ENCODE data around the gene SURF4. TPM values are rescaled to one million over a fixed set of nuclear protein-coding genes. Genes with fewer than 3 reads are reported as not detected.
"Not testable (repeated sequence)": the region's sequence is repeated elsewhere in the genome, so short reads cannot be mapped to it uniquely, and the experiment has no call there.

SURF4 gene
- total RNA-seq, 2 donors from 2014 or later, result 150 to 169 TPM

DNA sequence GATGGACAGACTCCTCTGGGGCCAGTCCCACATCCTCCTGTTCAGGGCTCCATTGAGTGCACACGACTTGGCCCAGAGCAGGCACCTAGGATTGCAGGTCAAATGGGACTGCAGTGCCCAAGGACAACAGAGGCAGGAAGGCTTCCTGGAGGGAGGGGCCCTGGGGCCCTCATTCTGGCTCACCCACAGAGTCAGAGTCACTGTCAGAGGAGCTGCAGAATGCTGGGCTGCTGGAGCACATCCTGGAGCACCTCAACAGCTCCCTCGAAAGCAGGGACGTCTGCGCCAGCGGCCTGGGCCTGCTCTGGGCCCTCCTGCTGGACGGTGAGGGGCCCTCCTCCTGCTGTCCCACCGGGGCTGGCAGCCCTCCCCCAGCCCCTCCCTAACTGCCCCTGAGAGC is 26.8 kb upstream of the SURF4 start:
- ATAC-seq (no peak), DNase-seq (no peak)
- intact Hi-C loops (cut with DNase I, micrococcal nuclease), result loop anchor here in 1 of 2 donors (5.0 kb wide), 1 partner anchor 85 kb away; no protein-coding TSS in a partner anchor

DNA sequence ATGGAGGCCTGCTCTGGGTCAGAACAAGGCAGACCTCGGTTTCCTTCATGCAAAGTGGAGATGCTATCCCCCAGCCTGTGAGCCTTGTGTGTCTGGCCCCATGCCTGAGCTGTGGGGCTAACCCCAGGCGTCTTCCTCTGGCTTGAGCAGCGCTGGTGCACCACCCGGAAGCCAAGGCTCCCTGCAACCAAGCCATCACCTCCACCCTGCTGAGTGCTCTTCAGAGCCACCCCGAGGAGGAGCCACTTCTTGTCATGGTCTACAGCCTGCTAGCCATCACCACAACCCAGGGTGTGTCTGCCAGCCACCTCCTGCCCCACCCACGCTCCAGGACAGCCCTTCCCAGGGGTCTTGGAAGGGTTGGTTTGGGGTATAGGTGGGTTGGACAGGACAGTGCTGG is 25.7 kb upstream of the SURF4 start:
- intact Hi-C loops (cut with DNase I, micrococcal nuclease), result loop anchor here in 1 of 2 donors (5.0 kb wide), 1 partner anchor 86 kb away; no protein-coding TSS in a partner anchor
- no peak for DNase-seq
- no peak for ATAC-seq

DNA sequence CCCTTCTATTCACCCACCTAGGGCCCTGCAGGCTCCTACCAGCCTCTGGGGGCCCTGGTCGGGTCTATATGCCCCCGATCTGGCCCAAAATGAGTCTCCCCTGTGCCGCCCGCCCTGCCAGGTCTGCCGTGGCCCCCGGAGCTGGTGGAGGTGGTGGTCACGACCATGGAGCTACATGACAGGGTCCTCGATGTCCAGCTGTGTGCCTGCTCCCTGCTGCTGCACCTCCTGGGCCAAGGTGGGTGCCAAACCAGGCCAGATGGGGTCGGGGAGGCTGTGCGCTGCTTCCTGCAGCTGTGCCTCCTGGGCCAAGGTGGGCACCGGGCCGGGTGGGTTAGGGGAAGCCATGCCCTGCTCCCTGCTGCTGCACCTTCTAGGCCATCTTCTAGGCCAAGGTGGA is 24.4 kb upstream of the SURF4 start:
- intact Hi-C loops (cut with DNase I, micrococcal nuclease), result loop anchor here in 1 of 2 donors (5.0 kb wide), 1 partner anchor 87 kb away; no protein-coding TSS in a partner anchor
- DNase-seq (no peak), ATAC-seq (no peak)

DNA sequence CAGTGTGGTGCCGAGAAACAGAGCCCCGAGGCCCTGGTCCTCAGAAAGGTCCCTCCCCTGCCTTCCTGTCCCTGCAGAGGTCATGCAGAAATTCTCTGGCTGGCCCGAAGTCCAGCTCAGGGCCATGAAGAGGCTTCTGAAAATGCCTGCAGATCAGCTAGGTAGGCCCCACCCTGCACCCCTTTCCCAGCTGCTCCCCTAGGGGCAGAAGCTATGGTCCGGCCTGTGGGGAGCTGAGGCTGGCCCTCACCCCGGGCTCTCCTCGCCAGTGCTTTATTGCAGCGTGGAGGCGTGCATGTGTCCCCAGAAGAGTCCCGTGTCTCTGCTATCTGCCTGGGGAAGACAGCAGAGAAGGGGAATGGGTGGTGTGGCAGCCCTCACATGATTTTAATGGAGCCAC is 22.0 kb upstream of the SURF4 start:
- ATAC-seq (no peak), DNase-seq (no peak)
- intact Hi-C loops (cut with DNase I, micrococcal nuclease), result no loop called here

DNA sequence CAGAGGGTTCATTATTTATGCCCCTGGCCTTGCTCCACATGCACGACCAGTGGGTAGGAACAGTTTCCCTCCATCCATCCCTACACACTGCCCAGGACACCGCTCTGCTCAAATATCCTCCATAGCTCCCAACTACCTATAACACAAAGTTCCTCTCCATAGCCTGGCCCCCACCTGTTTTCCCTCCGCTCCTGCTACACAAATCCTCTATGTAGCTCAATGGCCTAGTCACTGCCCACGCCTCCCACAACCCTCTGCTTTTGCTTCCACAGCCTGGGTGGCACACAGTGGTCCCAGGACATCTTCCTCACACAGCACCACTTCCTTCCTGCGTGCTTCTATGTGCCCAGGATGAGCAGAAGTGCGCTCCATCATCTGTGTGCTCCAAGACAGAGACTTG is 21.5 kb upstream of the SURF4 start:
- DNase-seq (no peak), ATAC-seq (no peak)
- intact Hi-C loops (cut with DNase I, micrococcal nuclease), result no loop called here

DNA sequence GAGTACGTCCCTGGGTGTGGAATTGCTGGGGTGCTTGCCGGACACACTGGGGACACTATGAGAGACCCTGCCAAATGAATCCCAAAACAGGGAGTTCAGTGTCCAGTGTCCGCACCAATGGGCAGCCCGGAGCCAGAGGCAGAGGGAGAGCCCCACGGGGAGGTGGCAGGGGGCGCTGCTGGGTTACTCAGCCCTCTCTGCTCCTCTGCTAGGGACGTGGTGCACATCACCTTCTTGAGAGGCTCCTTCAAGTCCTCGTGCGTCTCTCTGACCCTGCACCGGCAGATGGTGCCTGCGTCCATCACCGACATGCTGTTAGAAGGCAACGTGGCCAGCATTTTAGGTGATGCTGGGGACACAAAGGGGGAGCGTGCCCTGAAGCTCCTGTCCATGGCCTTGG is 21.1 kb upstream of the SURF4 start:
- ATAC-seq, result peak; percentile 40
- DNase-seq, result no peak
- intact Hi-C loops (cut with DNase I, micrococcal nuclease), result no loop called here

DNA sequence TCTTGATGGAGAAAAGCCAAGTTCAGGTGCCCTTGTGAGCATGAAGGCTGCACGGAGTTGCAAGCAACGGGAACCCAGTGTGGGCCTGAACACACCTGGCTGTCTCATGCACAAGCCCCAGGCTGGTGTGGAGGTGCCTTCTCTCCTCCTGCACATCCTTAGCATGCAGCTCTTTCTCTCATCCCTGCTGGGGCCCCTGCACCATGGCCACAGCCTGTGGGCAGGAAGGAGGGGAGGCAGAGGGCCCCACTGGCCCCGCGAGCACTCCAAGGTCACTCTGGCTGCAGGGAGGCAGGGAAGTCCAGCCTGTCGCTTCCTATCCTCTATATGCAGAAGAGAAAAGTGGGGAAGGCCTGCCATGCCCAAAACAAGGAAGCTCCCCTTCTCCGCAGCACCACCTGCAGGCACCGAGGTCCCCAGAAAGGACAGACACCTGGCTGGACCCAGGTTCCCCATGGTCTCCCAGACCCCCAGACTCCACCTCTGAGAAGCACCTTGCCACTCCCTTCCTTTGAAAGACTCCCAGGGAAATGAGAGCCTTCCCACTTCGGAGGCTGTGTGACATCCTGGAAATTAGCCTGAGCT is 18.9 kb upstream of the SURF4 start:
- DNase-seq (no peak), ATAC-seq (no peak)
- intact Hi-C loops (cut with DNase I, micrococcal nuclease), result no loop called here

DNA sequence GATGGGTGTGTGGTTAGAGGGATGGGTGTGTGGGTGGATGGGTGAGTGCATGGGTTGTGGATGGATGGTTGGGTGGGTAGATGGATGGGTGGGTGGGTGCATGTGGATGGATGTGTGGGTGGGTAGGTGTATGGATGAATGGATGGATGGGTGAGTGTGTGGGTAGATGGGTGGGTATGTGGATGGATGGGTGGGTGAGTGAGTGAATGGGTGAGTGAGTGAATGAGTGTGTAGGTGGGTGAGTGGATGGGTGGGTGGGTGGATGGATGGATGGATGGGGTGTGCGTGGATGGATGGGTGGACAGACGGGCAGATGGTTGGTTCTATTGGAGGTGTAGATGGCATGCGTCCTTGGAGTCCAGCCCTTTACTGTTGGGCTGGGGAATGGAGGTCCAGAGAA is 17.5 kb upstream of the SURF4 start:
- intact Hi-C loops (cut with DNase I, micrococcal nuclease), result no loop called here
- DNase-seq (no peak), ATAC-seq (no peak)

DNA sequence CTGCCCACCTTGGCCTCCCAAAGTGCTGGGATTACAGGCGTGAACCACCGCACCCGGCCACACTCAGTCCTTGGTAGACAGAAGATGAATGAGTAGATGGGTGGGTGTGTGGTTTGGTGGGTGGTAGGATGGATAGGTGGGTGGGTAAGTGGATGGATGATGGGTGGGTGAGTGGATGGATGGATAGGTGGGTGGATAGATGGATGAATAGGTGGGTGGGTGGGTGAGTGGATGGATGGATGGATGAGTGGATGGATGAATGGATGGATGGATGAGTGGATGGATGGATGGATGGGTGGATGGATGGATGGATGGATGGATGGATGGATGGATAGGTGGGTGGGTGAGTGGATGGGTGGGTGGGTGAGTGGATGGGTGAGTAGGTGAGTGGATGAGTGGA is 16.4 kb upstream of the SURF4 start:
- DNase-seq; intact Hi-C loops (cut with DNase I, micrococcal nuclease); ATAC-seq: not testable (repeated sequence)

DNA sequence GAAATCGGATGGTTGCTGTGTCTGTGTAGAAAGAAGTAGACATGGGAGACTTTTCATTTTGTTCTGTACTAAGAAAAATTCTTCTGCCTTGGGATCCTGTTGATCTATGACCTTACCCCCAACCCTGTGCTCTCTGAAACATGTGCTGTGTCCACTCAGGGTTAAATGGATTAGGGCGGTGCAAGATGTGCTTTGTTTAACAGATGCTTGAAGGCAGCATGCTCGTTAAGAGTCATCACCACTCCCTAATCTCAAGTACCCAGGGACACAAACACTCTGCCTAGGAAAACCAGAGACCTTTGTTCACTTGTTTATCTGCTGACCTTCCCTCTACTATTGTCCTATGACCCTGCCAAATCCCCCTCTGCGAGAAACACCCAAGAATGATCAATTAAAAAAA is 15.6 kb upstream of the SURF4 start:
- intact Hi-C loops (cut with DNase I, micrococcal nuclease); ATAC-seq; DNase-seq: not testable (repeated sequence)

DNA sequence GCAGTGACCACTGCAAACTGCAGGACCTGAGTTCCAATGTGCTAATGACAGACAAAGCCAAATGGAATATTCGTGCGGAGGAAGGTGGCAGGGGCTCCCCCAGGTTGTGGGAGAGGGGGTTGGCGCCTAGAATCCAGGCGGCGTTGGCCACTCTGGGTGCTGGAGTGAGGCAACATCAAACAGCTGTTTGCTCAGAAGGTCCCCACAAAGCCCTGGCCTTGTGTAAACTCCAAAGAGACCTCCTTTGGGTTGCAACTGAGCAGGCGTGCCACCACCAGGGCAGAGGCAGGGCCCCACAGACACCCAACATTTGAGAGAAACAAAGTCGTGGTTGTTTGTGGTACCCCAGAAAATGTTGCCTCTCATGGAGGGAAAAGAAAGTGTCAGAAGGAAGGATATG is 14.9 kb upstream of the SURF4 start:
- intact Hi-C loops (cut with DNase I, micrococcal nuclease), result no loop called here
- ATAC-seq (no peak), DNase-seq (no peak)

DNA sequence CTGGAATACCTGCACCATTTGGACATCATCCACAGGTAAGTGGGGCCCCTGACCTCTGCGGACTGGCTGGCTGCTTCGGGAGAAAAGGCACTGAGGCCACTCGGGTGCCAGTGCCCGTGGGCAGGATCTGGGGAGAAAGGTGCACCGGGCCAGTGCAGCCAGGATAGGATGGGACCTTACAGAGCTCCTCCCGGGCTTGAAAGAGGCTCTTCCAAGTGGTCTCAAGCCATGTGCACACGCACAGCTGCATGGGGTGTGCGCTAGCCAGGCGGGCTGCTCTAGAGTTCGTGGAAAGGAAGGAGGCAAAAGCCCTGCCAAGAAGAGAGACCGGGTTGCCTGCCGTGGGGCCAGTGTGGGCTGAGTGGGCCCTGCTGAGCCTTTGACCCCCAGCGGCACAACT is 13.7 kb upstream of the SURF4 start:
- ATAC-seq (no peak), DNase-seq (no peak)
- intact Hi-C loops (cut with DNase I, micrococcal nuclease), result no loop called here

DNA sequence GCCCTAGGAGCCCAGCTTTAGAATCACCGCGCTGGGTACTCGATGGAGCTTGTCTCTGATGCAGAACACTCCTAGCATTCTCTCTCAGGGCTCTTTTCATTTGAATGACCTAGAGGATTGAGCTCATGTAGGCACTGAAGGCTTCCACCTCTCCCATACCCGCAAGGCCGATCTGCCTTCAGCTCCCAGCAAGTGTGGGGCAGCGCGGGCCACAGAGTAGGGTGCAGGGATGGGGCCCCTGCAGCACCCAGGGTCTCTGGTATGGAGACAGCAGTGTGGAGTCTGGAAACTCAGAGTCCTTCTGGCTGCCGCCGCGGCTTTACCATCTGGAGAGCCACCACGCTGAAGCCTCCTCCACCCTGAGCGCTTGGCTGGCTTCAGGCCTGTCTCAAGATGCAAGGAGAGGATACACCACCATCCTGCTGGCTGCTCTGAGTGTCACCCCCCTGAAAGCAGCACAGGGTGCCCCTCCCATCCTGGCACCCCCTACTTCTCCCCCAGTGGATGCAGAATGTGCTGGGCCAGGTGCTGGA is 13.2 kb upstream of the SURF4 start:
- no peak for DNase-seq
- intact Hi-C loops (cut with DNase I, micrococcal nuclease), result no loop called here
- no peak for ATAC-seq

DNA sequence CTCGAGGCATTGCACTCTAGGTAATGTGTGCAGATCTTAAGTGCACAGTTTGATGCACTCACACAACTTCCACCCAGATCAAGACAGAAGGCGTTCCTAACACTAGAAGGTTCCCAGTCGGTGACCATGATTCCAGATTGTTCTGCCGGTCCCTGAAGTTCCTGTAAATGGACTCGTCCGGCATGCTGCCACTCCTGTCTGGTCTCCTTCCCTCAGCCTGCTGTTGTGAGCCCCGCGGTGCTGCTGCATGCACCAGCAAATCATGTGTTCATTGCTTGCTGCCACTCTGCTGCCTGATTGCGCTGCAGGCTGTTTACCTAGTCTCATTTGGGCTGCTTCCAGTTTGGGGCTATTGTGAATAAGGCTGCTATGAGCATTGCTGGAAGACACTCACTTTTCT is 11.8 kb upstream of the SURF4 start:
- no peak for DNase-seq
- ATAC-seq, result no peak

DNA sequence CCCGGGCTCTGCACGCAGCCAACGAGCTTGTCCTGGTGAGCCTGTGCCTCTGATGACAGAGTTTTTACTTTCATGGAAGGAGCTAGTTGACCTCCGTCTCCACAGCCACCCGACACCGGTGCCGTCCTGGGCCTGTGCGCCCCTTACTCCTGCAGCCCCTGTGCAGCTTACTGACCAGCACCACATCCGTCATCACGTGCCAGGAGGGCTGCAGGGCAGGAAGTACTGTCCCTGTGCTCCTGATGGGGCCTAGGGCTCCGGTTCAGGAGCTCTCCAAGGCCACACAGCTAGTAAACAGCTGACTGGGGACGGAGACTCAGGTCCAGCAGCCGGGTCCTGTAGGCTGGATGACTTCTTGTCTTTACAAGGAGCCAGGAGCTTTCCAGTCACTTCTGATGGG is 10.5 kb upstream of the SURF4 start:
- no peak for DNase-seq
- intact Hi-C loops (cut with DNase I, micrococcal nuclease), result no loop called here
- no peak for ATAC-seq

More for the DNA sequence above, 11.8 kb upstream of the SURF4 start:
- intact Hi-C loops (cut with DNase I, micrococcal nuclease), result no loop called here

DNA sequence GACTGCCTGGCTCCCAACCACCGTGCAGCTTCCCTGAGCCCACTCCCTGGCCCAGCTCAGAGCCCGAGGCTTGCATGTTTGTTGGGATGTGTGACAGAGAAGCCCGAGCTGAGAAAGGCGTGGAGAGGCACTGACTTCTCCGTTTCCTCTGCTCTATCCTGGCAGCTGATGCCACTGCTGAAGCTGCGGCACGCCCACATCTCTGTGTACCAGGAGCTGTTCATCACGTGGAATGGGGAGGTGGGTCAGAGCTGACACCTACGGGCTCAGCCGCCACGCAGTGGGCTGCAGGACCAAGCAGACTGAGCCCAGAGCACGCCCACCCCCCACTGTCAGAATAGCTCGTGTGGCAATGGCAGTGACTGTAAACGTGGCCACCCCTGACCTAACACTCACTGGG is 9.6 kb upstream of the SURF4 start:
- DNase-seq (no peak), ATAC-seq (no peak)
- intact Hi-C loops (cut with DNase I, micrococcal nuclease), result no loop called here

DNA sequence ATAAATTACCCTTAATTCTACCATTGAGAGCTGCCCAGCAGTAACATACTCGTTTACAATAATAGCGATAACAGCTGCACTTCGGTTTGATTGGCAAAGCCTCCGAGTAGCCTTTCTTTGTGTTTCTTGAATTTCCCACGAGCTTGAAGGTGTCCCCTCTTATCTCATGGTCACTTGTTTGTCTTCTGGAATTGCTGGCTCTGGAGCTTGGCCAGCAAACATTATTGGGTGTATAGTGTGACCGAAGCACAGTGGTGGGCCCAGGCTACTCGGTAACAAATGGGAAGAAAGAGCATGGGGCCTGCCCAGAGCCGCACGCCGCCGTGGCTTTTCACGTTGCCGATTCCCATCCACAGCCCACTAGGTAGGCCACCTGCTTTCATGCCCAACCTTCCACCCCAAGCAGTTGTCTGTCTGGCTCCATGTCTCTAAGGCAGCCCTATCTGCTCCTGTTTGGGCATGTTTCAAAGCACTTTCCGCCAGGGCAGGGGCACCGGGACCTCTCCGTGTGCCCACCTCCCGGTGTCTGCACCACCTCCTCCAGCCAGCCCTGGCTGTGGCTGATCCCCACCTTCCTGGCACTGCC is 9.0 kb upstream of the SURF4 start:
- intact Hi-C loops (cut with DNase I, micrococcal nuclease), result no loop called here
- DNase-seq, result no peak
- ATAC-seq, result no peak

DNA sequence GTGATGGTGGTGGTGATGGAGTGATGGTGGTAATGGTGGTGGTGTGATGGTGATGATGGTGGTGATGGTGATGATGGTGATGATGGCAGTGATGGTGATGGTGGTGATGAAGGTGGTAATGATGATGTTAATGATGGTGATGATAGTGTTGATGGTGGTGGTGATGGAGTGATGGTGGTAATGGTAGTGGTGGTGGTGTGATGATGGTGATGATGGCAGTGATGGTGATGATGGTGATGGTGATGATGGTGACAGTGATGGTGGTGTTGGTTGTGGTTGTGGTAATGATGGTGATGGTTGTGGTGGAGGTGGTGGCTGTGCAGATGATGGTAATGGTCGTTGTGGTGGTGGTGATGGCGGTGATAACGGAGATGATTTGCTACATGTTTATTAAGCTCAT is 7.6 kb upstream of the SURF4 start:
- ATAC-seq (no peak), DNase-seq (no peak)
- intact Hi-C loops (cut with DNase I, micrococcal nuclease), result no loop called here

DNA sequence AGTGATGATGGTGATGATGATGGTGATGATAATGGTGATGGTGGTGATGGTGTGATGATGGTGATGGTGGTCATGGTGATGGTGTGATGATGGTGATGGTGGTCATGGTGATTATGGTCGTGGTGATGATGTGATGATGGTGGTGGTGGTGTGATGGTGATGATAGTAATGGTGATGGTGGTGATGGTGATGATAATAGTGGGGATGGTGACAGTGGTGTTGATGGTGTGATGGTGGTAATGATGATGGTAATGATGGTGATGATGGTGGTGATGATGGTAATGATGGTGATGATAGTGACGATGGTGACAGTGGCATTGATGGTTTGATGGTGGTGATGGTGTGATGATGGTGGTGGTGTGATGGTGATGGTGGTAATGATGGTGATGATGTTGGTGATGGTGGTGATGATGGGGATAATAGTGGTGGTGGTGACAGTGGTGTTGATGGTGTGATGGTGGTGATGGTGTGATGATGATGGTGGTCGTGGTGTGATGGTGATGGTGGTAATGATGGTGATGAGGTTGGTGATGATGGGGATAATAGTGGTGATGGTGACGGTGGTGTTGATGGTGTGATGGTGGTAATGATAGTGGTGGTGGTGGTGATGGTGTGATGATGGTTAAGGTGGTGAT is 6.8 kb upstream of the SURF4 start:
- intact Hi-C loops (cut with DNase I, micrococcal nuclease), result no loop called here
- DNase-seq, result no peak
- ATAC-seq, result no peak

DNA sequence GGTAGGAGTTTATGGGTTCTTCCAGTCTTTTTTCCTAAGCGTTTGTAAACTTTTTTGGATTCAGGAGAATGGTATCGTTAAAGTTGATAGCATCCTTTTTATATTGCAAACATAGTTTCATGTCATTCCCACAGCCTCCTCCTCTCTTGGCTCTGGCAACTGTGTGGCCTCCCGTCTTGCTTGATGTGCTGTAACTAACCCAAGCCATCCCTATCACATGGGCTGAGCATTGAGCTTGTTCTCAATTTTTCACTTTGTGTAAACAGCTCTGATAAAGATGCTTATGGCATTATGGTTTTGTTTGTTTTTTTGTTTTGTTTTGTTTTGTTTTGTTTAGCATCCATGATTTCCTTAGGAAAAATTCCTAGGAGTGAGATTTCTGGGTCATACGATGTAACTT is 4.9 kb upstream of the SURF4 start:
- intact Hi-C loops (cut with DNase I, micrococcal nuclease), result no loop called here
- ATAC-seq, result no peak

More for the DNA sequence above, 4.9 kb upstream of the SURF4 start:
- no peak for DNase-seq

Measured in left colon (tissue), 2 donors.